ENCODE data around the gene CLASRP.
"Not testable (repeated sequence)": the region's sequence is repeated elsewhere in the genome, so short reads cannot be mapped to it uniquely, and the experiment has no call there.

CLASRP gene

GRCh38 chr19:45038931-45039893 lies at the start of gene CLASRP:
CLASRP (plus strand) TSS chr19:45039045; CDS start chr19:45040213, 1,168 bp downstream.
- DNase-seq (ENCODE audit: low spot score), result peak; percentile 92

GRCh38 chr19:44990459-44990858 lies 48.4 kb upstream of the CLASRP start:
- no peak for DNase-seq (ENCODE audit: low spot score)

GRCh38 chr19:44990966-44991365 lies 47.9 kb upstream of the CLASRP start:
- DNase-seq (ENCODE audit: low spot score), result no peak

GRCh38 chr19:44992336-44993163 lies 46.3 kb upstream of the CLASRP start:
- DNase-seq (ENCODE audit: low spot score), result no peak

GRCh38 chr19:44993526-44993925 lies 45.3 kb upstream of the CLASRP start:
- DNase-seq (ENCODE audit: low spot score), result no peak

GRCh38 chr19:44993926-44994537 lies 44.8 kb upstream of the CLASRP start:
- DNase-seq (ENCODE audit: low spot score), result no peak

- DNase-seq (ENCODE audit: low spot score), result no peak
Measured at GRCh38 chr19:44998025-44998424, 40.8 kb upstream of the CLASRP start.

- not testable (repeated sequence) for DNase-seq (ENCODE audit: low spot score)
Measured at GRCh38 chr19:44999131-44999925, 39.5 kb upstream of the CLASRP start.

GRCh38 chr19:45000665-45001064 lies 38.2 kb upstream of the CLASRP start:
- not testable (repeated sequence) for DNase-seq (ENCODE audit: low spot score)

GRCh38 chr19:45001087-45001739 lies 37.6 kb upstream of the CLASRP start, which contains the start of gene RELB:
RELB (plus strand) TSS chr19:45001464; CDS start chr19:45001580, 116 bp downstream.
- DNase-seq (ENCODE audit: low spot score), result peak; percentile 98

GRCh38 chr19:45003485-45003884 lies 35.4 kb upstream of the CLASRP start:
- DNase-seq (ENCODE audit: low spot score), result no peak

- no peak for DNase-seq (ENCODE audit: low spot score)
Measured at GRCh38 chr19:45005787-45006186, 33.1 kb upstream of the CLASRP start.

GRCh38 chr19:45008552-45008951 lies 30.3 kb upstream of the CLASRP start:
- DNase-seq (ENCODE audit: low spot score), result no peak

GRCh38 chr19:45009625-45010255 lies 29.1 kb upstream of the CLASRP start:
- no peak for DNase-seq (ENCODE audit: low spot score)

GRCh38 chr19:45010306-45010705 lies 28.5 kb upstream of the CLASRP start:
- DNase-seq (ENCODE audit: low spot score), result no peak

- DNase-seq (ENCODE audit: low spot score), result no peak
Measured at GRCh38 chr19:45011959-45012358, 26.9 kb upstream of the CLASRP start.

GRCh38 chr19:45016388-45017314 lies 22.2 kb upstream of the CLASRP start:
- peak; percentile 69 for DNase-seq (ENCODE audit: low spot score)

- DNase-seq (ENCODE audit: low spot score), result no peak
Measured at GRCh38 chr19:45019187-45019586, 19.7 kb upstream of the CLASRP start.

GRCh38 chr19:45020071-45020470 lies 18.8 kb upstream of the CLASRP start:
- DNase-seq (ENCODE audit: low spot score), result no peak

All from hematopoietic multipotent progenitor cell treated with erythropoietin and hydrocortisone succinate and interleukin-3 and kit ligand, for 17 days (in vitro differentiated cells).